ENCODE results near the gene ODAD3.

ODAD3 gene

DNA sequence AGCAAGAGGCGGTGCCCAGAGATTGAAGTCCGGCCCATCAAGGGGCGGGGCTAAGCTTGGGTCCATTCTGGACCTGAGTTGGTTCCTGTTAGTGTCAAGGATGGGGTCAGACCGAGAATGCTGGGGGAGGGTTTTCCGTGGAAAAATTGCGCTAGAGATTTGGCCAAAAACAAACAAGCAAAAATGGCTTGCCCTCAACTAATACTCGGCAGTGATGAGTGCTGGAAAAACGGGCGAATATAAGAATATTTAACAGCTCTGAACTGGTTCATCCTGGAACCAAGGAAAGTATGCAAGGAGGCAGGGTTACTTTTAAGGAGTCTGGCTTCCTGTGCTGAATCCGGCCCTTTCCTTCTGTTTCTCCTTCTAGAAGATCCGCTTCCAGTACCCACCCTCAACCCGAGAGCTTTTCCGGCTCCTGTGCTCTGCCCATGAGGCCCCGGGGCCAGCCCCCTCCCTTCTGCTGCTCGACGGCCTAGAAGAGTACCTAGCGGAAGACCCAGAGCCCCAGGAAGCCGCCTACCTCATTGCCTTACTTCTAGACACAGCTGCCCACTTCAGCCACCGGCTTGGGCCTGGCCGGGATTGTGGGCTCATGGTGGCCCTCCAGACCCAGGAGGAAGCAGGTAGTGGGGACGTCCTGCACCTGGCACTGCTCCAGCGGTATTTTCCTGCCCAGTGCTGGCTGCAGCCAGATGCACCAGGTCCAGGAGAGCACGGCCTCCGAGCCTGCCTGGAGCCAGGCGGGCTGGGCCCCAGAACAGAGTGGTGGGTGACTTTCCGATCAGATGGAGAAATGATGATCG is 59.6 kb downstream of the ODAD3 start:
- DNase-seq (ENCODE audit: low read depth in 2 of 2): peak; percentile 48 to 52

GRCh38 chr19:11374433-11375142 is 60.3 kb downstream of the ODAD3 start, which contains the start of gene SWSAP1:
TSS of gene SWSAP1 (plus strand) at chr19:11374666. CDS start at chr19:11374681, 15 bp downstream.
- DNase-seq (ENCODE audit: low read depth in 2 of 2): peak; percentile 91 to 92

DNA sequence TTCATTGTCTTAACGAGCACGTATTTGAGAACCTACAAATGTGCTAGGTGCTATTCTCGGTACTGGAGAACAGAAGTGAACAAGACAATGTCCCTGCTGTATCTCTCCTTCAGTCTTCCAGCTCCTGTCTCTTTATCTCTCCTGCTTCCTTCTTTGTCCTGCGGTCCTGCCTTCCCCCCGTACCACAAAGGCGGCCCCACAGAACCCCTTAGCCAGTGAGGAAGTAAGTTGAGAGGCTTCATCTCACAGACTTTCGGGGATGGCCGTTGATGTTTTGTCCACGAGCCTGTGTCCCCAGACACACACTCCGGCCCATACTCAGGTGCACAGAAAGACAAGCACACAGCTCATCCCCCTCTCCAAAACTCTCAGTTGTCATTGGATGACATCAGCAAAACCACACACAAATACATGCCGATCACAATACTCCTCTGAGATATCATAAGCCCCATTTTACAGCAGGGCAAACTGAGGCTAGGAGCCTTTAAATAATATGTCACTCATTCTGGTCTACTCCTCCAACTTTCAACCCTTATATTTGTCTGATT is 61.0 kb downstream of the ODAD3 start:
- DNase-seq (ENCODE audit: low read depth in 2 of 2): no peak

DNA sequence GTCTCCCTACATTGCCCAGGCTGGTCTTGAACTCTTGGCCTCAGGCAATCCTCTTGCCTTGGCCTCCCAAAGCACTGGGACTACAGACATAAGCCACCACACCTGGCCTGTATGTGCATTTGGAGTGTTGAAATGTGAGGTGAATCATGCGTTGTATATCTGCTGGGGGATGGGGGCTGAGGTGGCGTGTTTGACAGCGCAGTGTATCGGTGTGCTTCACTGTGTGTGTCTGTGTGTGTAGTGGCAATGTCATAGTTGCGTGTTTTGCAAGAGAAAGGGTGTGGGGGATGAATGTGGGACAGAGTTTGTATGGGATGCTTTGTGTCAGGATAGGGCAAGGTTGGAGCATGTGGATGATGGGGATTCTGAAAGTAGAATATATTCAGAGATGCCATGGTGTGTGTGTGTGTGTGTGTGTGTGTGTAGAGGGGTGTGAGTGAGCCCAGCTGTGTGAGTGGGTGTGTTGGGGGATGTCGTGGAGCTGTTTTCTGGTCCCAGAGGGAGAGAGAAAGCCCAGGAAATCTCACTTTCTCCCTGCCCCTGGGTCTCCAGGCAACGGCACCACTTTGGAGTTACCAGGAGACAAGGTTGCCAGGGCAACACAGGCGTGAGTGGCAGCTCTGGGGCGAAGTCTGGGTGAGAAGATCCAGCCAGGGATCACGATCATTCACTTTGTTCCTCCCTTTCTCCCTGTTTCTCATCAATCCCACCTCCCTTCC is 61.6 kb downstream of the ODAD3 start:
- no peak for DNase-seq (ENCODE audit: low read depth in 2 of 2)

DNA sequence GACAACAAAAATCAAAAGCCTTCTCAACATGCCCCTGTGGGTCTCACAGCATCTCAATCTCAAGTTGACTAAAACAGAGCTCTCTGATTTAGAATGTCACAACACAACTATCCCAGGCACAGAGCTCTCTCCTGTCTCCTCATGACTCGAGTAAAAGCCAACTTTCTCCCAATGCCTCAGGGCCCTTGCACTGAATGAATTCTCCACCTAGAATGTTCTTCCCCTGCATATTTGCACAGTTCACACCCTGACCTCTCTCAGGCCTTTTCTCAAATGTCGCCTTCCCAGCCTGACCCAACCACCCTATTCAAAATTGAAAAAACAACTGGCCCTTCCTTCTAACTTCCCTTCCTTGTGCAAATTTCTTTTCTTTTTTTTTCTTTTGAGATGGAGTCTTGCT is 64.2 kb downstream of the ODAD3 start:
- DNase-seq (ENCODE audit: low read depth in 2 of 2): no peak
